Activated T-cell treated with anti-CD3 and anti-CD28 coated beads, Interleukin-2, amount 50 U/mL, for 72 hours (primary cell): Measurements from ENCODE around the gene MTF2. TPM values are rescaled to one million over a fixed set of nuclear protein-coding genes. Genes with fewer than 3 reads are reported as not detected.
"Not testable (repeated sequence)": the region's sequence is repeated elsewhere in the genome, so short reads cannot be mapped to it uniquely, and the experiment has no call there.

Experiments used
- ATAC-seq, 2 donors: fragments of 150-1000 bp; cut with Tn5 transposase; replicated peaks in 1 of 2; 2 replicates each; pipeline ENCODE4 v1.10.0; 2021; ENCODE audit warnings: moderate library complexity in 2 of 2, mild to moderate bottlenecking in 1 of 2
- DNase-seq, 2 donors: peaks; one replicate each; pipeline ENCODE4 v3.0.0; 2021 to 2022; ENCODE audit warnings: mixed read lengths in 1 of 2
- H3K27ac Mint-ChIP-seq: one replicate; pipeline ENCODE4 v1.8.0; 2022; ENCODE audit warnings: mild to moderate bottlenecking, moderate library complexity, mixed read lengths
- H3K27me3 Mint-ChIP-seq: one replicate; pipeline ENCODE4 v1.8.0; 2022; ENCODE audit warnings: low read depth, mixed read lengths
- H3K36me3 Mint-ChIP-seq, 2 donors: one replicate each; pipeline ENCODE4 v1.8.0; 2022; ENCODE audit warnings: mixed read lengths in 2 of 2, mild to moderate bottlenecking in 1 of 2; ENCODE audit not compliant: insufficient read depth in 2 of 2
- H3K4me1 Mint-ChIP-seq: one replicate; pipeline ENCODE4 v1.8.0; 2022; ENCODE audit warnings: low read depth, mixed read lengths
- H3K4me3 Mint-ChIP-seq, 2 donors: one replicate each; pipeline ENCODE4 v1.8.0; 2022; ENCODE audit warnings: mild to moderate bottlenecking in 2 of 2, mixed read lengths in 2 of 2, moderate library complexity in 2 of 2
- H3K9me3 Mint-ChIP-seq, 2 donors: one replicate each; pipeline ENCODE4 v1.8.0; 2022; ENCODE audit warnings: mixed read lengths in 2 of 2
- total RNA-seq, 2 donors: library from RNA; stranded (reverse); gene quantifications; one replicate each; pipeline ENCODE4 v1.2.3, GENCODE V29; 2022

MTF2 gene
- total RNA-seq: 10 to 100 TPM; 45.6 to 51.7 TPM

DNA sequence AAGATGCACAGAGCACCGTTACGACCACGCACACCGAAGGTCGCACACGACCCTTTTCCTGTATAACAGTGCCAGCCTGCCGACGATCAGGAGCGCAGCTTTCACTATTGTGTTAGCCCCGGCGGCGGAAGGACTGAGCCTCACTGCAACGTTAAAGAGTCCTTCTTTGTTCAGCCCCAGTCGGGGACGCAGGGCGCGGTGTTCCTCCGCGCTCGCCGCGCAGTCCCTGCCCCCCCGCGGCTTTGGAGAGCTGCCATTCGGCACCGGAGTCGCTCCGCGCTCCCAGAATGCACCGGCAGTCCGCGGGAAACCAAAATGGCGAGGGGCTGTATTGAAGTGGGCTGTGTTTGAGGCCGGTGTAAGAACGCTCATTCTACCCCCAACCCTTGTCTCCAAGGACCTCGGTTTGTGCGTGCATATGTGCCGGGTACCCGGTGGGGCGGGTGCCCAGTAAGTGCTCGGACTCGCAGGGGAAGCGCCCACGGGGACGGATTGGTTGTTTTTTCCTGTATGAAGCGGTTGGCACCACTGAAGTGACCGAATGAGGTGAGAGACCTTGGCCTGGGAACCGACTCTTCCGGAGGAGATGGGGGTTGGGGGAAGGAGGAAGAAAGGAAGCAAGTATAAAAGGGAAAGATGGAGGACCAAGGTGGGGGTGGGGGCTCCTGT, at the start of gene MTF2:
Gene MTF2 (plus strand): TSS at position 298 of the 669 bp plus-strand sequence. CDS start 244 bp downstream, at position 542.
- Mint-ChIP-seq H3K36me3 (peaks cover 6 to 17% of the 10 kb centered on the region in 2 donors), H3K4me1 (peaks cover 41% of the 10 kb centered on the region), H3K27ac (peak within 1 kb of the TSS; percentile 96), H3K9me3 (no peaks in the 10 kb centered on the region), H3K4me3 (peak within 1 kb of the TSS; percentile 97 to 98), H3K27me3 (no peaks in the 10 kb centered on the region)
- DNase-seq (peak; percentile 97), ATAC-seq (peak; percentile 95)

DNA sequence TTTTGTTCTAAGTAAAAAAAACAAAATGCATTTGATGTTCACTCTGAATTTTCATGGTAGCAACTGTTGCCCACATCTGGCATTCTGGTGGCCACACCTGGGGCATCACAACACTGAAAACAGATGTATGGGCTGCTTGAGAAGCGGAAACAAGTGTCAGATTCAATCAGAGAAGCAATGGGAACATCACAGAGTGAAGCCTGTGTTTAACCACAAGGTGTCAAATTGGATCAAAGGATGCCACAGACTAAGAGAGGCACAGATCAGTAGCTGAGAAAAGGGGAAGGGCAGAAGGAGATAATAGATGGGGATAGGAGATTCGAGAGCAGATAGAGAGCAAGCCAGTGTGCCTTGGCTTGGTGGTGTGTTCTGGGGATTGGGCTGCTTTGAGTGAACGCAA, 49.8 kb upstream of the MTF2 start:
- Mint-ChIP-seq H3K4me1 (peaks cover 36% of the 10 kb centered on the region), H3K27ac (no peak overlapping the region), H3K4me3 (peak overlapping the region in 1 of 2 donors; percentile 4), H3K27me3 (peaks cover 6% of the 10 kb centered on the region), H3K9me3 (no peaks in the 10 kb centered on the region), H3K36me3 (no peaks in the 10 kb centered on the region)
- DNase-seq (peak; percentile 7 to 12), ATAC-seq (peak; percentile 60 to 77)

DNA sequence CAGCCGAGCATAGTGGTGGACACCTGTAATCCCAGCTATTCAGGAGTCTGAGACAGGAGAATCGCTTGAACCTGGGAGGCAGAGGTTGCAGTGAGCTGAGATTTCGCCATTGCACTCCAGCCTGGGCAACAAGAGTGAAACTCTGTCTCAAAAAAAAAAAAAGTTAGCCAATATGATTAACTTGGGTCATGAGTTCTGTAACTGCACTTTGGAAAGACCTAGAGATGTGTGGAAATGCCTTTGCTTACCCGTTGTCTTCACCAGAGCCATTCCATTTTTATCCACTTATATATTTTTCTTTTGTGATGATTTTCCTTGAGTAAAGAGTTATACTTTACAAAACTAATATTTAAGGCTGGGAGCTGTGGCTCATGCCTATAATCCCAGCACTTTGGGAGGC, 48.9 kb upstream of the MTF2 start:
- not testable (repeated sequence) for ATAC-seq, H3K27me3 Mint-ChIP-seq, H3K36me3 Mint-ChIP-seq, H3K4me3 Mint-ChIP-seq, DNase-seq, H3K27ac Mint-ChIP-seq, H3K9me3 Mint-ChIP-seq
- H3K4me1 Mint-ChIP-seq: peaks cover 36% of the 10 kb centered on the region

DNA sequence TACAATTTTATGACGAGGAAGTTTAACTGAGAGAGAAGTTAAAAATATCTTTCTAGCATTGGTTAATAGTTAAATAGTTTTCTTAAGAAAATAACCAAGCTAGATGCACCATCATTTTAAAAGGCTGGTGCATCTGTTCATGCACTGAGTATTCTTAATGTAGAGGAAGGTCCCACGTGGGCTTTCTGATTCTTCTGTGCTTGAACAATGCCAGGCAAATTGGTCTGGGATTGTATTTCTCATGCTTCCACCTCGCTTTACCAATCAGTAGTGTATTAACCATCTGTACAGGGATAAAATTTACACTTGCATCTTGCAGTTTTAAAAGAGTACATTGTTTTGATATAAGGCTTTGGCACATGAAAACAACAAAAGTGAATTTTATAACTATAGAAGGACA, 47.4 kb upstream of the MTF2 start:
- H3K36me3 Mint-ChIP-seq: peaks cover 0 to 2% of the 10 kb centered on the region in 2 donors
- H3K27ac Mint-ChIP-seq: no peak overlapping the region

DNA sequence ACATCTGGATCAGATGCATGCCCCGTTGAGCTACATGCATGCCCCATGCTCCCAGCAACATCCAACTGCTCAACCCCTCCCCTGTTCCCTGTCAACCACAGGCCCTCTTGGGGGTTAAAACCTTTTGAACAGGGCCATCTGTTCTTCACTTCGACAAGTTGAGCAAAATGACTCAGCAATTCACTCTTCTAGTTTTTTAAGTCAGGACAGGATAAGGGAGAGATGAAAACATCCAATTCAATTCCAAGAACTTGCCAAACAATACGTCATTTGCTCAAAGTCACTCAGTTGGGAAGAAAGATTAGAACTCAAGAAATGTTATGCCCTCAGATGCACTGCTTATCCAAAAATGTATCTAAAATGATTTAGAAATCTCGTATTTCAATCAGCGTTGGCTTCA, 46.1 kb upstream of the MTF2 start:
- H3K36me3 Mint-ChIP-seq: peaks cover 0 to 2% of the 10 kb centered on the region in 2 donors
- peaks cover 3% of the 10 kb centered on the region for H3K27me3 Mint-ChIP-seq
- no peaks in the 10 kb centered on the region for H3K9me3 Mint-ChIP-seq
- no peak overlapping the region for H3K4me3 Mint-ChIP-seq
- H3K4me1 Mint-ChIP-seq: peaks cover 45% of the 10 kb centered on the region
- ATAC-seq (no peak), DNase-seq (no peak)
- H3K27ac Mint-ChIP-seq: no peak overlapping the region

More for the DNA sequence above, 47.4 kb upstream of the MTF2 start:
- Mint-ChIP-seq H3K9me3 (no peaks in the 10 kb centered on the region), H3K4me1 (peaks cover 40% of the 10 kb centered on the region), H3K27me3 (peaks cover 6% of the 10 kb centered on the region), H3K4me3 (no peak overlapping the region)
- no peak for DNase-seq
- no peak for ATAC-seq

DNA sequence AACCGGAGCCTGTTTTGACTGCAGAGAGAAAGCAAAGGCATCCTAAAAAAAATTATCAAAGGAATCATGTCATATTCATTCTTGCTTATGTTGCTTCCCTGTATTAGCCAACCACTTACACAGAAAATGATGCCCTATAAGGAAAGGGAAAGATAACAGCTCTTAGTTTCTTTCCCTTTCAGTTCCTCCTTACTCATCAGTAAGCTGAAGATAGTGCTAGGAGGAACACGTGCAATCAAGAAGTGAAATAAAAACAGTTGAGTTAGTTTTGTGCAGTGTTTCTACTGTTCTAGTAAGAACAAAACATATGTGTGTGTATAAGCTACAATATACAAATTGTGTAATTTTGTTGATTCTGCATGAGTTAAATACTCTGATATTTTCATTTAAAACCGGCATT, 45.3 kb upstream of the MTF2 start:
- H3K27ac Mint-ChIP-seq: no peak overlapping the region
- no peaks in the 10 kb centered on the region for H3K27me3 Mint-ChIP-seq
- peak overlapping the region in 1 of 2 donors; percentile 33 for H3K4me3 Mint-ChIP-seq
- peaks cover 0 to 2% of the 10 kb centered on the region in 2 donors for H3K36me3 Mint-ChIP-seq
- no peaks in the 10 kb centered on the region for H3K9me3 Mint-ChIP-seq
- peaks cover 46% of the 10 kb centered on the region for H3K4me1 Mint-ChIP-seq
- ATAC-seq (peak in 1 of 2 donors; percentile 46), DNase-seq (no peak)

DNA sequence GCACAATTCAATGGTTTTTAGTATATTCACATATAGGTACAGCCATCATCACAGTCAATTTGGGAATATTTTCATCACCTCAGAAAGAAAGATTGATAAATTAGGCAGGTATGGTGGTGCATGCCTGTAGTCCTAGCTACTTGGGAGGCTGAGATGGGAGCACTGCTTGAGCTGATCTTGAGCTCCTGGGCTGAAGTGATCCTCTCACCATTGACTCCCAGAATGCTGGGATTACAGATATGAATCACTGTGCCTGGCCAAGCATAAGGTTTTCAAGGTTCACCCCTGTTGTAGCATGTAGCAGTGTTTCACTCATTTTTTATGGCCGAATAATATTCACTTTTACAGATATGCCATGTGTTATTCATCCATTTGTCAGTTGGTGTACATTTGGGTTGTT, 44.7 kb upstream of the MTF2 start:
- DNase-seq (no peak), ATAC-seq (no peak)
- Mint-ChIP-seq H3K36me3 (peaks cover 0 to 2% of the 10 kb centered on the region in 2 donors), H3K4me1 (peaks cover 45% of the 10 kb centered on the region), H3K27ac (no peak overlapping the region), H3K9me3 (no peaks in the 10 kb centered on the region), H3K27me3 (no peaks in the 10 kb centered on the region), H3K4me3 (no peak overlapping the region)

DNA sequence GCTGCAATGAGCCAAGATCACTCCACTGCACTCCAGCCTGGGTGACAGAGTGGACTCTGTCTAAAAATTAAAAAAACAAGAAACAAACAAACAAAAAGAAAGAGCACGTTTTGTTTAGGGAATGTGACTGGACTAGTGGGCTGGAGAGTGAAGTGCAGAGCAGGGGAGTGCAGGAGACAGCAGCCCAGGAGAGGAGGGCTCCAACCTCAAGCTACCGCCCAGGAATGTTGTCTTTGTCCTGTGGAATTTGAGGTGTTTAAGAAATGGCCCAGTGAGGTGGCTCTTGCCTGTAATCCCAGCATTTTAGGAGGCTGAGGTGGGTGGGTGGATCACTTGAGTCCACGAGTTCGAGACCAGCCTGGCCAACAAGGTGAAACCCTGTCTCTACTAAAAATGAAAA, 42.4 kb upstream of the MTF2 start:
- no peak overlapping the region for H3K27ac Mint-ChIP-seq
- no peak overlapping the region for H3K4me3 Mint-ChIP-seq
- peaks cover 44% of the 10 kb centered on the region for H3K4me1 Mint-ChIP-seq
- H3K9me3 Mint-ChIP-seq: no peaks in the 10 kb centered on the region
- peaks cover 0 to 2% of the 10 kb centered on the region in 2 donors for H3K36me3 Mint-ChIP-seq
- ATAC-seq (no peak), DNase-seq (no peak)
- no peaks in the 10 kb centered on the region for H3K27me3 Mint-ChIP-seq

DNA sequence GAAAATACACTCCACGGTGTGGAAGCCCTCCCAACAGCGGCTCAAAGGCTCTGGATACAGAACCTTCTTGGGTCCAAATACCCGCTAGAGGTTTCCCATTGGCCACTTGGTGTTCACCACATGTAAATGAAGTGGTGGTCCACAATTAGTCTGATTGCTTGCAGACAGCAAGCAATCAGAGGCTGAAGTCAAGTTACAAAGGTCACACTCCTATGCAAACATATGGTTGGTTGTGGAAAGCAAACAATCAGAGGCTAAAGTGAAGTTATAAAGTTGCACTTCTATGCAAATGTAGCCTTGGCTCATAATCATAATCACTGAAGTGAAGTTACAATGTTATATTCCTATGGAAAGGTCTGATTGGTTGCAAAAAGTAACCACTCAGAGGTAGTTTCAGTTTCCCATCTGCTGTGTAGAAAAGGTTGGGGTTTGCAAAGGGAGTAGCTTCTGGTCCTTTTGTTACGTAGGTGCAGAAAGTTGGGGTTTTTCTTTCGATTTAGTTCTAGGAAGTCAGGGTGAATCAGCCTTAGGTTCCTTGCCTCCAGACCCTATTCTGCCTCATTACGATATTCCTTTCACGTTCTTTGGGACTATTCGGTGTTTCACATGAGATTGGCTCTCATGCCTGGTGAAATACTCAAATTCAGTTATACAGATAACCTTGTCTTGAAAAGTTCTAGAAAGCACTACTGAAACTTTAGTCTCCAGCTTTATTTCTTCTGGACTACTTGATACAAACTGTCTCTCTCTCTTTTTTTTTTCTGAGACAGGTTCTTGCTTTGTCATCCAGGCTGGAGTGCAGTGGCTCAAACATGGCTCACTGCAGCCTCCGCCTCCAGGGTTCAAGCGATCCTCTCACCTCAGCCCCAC, 36.7 kb upstream of the MTF2 start:
- peak overlapping the region; percentile 91 for H3K27ac Mint-ChIP-seq
- H3K27me3 Mint-ChIP-seq: no peaks in the 10 kb centered on the region
- DNase-seq: peak; percentile 31 to 56
- peak overlapping the region; percentile 63 to 90 for H3K4me3 Mint-ChIP-seq
- no peaks in the 10 kb centered on the region for H3K9me3 Mint-ChIP-seq
- peak; percentile 95 to 97 for ATAC-seq
- peaks cover 41% of the 10 kb centered on the region for H3K4me1 Mint-ChIP-seq
- H3K36me3 Mint-ChIP-seq: no peaks in the 10 kb centered on the region

DNA sequence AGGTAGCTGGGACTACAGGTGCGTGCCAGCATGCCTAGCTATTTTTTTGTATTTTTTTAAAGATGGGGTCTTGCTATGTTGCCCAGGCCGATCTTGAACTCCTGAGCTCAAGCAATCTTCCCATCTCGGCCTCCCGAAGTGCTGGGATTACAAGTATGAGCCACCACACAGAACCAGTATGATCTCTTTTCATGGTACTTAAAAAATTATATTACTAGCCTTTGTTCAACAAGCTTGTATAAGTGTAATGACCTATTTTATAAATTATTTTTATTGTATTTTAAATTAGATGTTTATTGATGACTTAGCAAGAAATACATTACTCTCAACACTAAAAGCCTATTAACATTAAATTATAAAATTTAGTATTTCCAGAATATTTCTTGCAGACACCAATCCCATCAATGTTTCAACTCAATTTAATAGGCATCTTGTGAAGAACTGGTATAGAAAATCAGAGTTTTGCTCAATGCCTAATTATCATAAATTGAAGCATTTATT, 36.0 kb upstream of the MTF2 start:
- no peak for DNase-seq
- Mint-ChIP-seq H3K4me3 (peak overlapping the region; percentile 63 to 90), H3K9me3 (no peaks in the 10 kb centered on the region), H3K27ac (peak overlapping the region; percentile 91), H3K27me3 (no peaks in the 10 kb centered on the region), H3K4me1 (peaks cover 37% of the 10 kb centered on the region), H3K36me3 (no peaks in the 10 kb centered on the region)
- ATAC-seq: no peak

DNA sequence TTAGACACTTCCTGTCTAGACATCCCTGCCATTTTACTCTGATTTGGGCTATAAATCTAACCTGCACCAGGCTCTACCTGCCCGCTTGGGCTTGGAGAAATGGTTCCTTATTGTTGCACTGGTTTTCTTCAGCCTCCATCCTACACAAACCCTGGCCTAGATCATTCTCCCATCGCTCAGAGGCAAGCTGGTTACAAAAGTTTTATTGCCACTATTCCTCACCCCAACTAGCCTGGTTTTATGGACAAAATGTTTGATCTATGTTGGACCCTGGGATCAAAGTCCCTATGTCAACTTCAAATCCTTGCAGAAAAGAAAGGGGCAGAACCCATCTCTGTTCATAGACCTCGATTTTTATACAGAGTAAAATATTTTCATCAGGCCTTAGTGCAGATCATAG, 31.5 kb upstream of the MTF2 start:
- DNase-seq (no peak), ATAC-seq (no peak)
- peaks cover 9% of the 10 kb centered on the region for H3K4me1 Mint-ChIP-seq
- H3K36me3 Mint-ChIP-seq: no peaks in the 10 kb centered on the region
- no peaks in the 10 kb centered on the region for H3K9me3 Mint-ChIP-seq
- no peaks in the 10 kb centered on the region for H3K27me3 Mint-ChIP-seq
- no peak overlapping the region for H3K4me3 Mint-ChIP-seq
- no peak overlapping the region for H3K27ac Mint-ChIP-seq

DNA sequence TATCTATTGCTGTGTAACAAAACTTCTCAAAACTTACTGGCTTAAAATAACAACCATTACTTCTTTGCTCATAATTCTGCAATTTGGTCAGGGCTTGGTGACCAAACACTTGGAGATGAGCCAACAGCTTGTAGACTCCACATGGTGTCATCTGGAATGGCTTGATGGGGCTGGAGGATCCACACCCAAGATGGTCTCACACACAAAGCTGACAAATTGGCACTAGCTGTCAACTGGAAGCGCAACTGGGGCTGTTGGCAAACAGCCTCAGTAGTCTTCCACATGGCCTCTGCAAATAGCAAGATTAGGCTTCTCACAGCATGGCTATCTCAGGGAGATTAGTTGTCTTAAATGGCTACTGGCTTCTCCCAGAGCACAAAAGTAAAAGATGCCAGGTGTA, 27.1 kb upstream of the MTF2 start:
- Mint-ChIP-seq H3K4me1 (no peaks in the 10 kb centered on the region), H3K27me3 (no peaks in the 10 kb centered on the region), H3K27ac (no peak overlapping the region), H3K4me3 (no peak overlapping the region), H3K36me3 (no peaks in the 10 kb centered on the region), H3K9me3 (no peaks in the 10 kb centered on the region)
- no peak for DNase-seq
- no peak for ATAC-seq

DNA sequence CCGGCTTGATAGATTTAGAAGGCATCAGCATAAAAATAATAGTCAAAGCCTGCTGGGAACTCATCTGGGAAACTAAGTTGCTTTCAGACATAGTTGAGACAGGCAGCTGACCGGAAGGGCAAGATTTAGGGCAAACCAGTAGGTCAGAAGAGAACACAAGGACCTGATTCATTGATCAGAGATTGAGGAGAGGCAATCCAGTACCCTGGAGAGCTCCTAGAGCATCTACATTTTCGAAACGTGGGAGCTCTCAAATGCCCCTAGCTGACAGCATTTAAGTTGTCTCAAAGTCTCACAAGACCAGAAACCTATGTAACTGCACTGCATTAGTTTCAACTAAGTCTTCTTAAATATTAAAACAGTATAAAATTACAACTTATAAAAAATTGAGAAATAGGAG, 22.9 kb upstream of the MTF2 start:
- peaks cover 4% of the 10 kb centered on the region for H3K27me3 Mint-ChIP-seq
- no peak overlapping the region for H3K27ac Mint-ChIP-seq
- DNase-seq (no peak), ATAC-seq (no peak)
- H3K9me3 Mint-ChIP-seq: no peaks in the 10 kb centered on the region
- H3K4me1 Mint-ChIP-seq: no peaks in the 10 kb centered on the region
- H3K36me3 Mint-ChIP-seq: no peaks in the 10 kb centered on the region
- no peak overlapping the region for H3K4me3 Mint-ChIP-seq
